Hepatocyte (in vitro differentiated cells): Measurements from ENCODE around the gene TBC1D4.

Experiments
- EZH2 ChIP-seq: fragments of 200-600 bp; sonication (generic); IDR thresholded peaks from 2 replicates; pipeline ENCODE4 v1.6.1; 2016; ENCODE audit warnings: antibody characterized with exemption, mild to moderate bottlenecking, borderline replicate concordance
- EZH2phosphoT487 ChIP-seq: fragments of 200-600 bp; sonication (generic); IDR thresholded peaks from one replicate; pipeline ENCODE4 v1.6.1; 2018; ENCODE audit warnings: antibody characterized with exemption, mild to moderate bottlenecking, low read depth, moderate library complexity; ENCODE audit not compliant: unreplicated experiment, severe bottlenecking
- TF ChIP-seq, protein P1 (sequence below): fragments of 200-600 bp; sonication (generic); IDR thresholded peaks from 2 replicates; pipeline ENCODE4 v1.5.1; 2016; ENCODE audit warnings: antibody characterized with exemption, mild to moderate bottlenecking; ENCODE audit not compliant: poor library complexity

DNA sequence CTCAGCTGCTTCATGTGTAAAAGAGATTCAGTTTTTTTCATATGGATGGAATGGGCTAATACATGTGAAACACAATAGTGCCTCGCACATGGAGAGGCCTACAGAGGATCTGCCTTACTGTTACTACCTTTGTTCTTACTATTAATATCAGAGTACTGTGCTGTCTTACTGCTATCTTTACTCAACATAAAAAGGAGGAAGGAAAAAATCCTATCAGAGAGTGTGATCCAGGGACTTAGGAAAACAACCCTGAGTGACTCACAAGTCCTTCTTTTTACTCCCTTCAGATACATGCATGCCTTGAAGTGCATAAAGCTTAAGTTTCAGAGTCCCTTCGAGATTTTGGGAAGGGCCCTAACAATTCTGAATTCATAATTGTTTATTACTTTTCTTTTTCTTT lies 136.8 kb downstream of the TBC1D4 start:
- TF ChIP-seq, protein P1, sequence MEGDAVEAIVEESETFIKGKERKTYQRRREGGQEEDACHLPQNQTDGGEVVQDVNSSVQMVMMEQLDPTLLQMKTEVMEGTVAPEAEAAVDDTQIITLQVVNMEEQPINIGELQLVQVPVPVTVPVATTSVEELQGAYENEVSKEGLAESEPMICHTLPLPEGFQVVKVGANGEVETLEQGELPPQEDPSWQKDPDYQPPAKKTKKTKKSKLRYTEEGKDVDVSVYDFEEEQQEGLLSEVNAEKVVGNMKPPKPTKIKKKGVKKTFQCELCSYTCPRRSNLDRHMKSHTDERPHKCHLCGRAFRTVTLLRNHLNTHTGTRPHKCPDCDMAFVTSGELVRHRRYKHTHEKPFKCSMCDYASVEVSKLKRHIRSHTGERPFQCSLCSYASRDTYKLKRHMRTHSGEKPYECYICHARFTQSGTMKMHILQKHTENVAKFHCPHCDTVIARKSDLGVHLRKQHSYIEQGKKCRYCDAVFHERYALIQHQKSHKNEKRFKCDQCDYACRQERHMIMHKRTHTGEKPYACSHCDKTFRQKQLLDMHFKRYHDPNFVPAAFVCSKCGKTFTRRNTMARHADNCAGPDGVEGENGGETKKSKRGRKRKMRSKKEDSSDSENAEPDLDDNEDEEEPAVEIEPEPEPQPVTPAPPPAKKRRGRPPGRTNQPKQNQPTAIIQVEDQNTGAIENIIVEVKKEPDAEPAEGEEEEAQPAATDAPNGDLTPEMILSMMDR: no peak
- TF ChIP-seq EZH2 (no peak), EZH2phosphoT487 (no peak)
